Uterus (tissue), 2 donors: ENCODE results near the gene SALL3.

Experiments
- CTCF ChIP-seq, 4 experiments: fragments of 200-600 bp in 2 of 4; fragments of 450-650 bp in 2 of 4; sonication (generic) in 2 of 4; IDR thresholded peaks; one replicate each; pipeline ENCODE4 v1.5.1; 2016 to 2019; ENCODE audit warnings: antibody characterized with exemption in 4 of 4, mild to moderate bottlenecking in 2 of 4, moderate library complexity in 1 of 4
- POLR2A ChIP-seq, 2 donors: fragments of 450-650 bp; IDR thresholded peaks; one replicate each; pipeline ENCODE4 v1.6.1; 2016; ENCODE audit warnings: antibody characterized with exemption in 2 of 2, mild to moderate bottlenecking in 1 of 2, moderate library complexity in 1 of 2

GRCh38 chr18:78939105-78939504 lies 40.5 kb upstream of the SALL3 start:
- TF ChIP-seq CTCF (IDR thresholded peaks at IDR 0.05) (no peak), POLR2A (IDR thresholded peaks at IDR 0.05) (no peak)
